HG03457 (cell line): ENCODE data around the gene CCS.
A peak's percentile ranks its signal among the peaks of the same experiment; 100 is the strongest.
"Not testable (repeated sequence)": the region's sequence is repeated elsewhere in the genome, so short reads cannot be mapped to it uniquely, and the experiment has no call there.

Experiments
- ATAC-seq: cut with Tn5 transposase; IDR thresholded peaks from one replicate; pipeline ENCODE4 v1.9.1; 2021; ENCODE audit warnings: moderate number of reproducible peaks; ENCODE audit not compliant: unreplicated experiment

The CCS gene

DNA sequence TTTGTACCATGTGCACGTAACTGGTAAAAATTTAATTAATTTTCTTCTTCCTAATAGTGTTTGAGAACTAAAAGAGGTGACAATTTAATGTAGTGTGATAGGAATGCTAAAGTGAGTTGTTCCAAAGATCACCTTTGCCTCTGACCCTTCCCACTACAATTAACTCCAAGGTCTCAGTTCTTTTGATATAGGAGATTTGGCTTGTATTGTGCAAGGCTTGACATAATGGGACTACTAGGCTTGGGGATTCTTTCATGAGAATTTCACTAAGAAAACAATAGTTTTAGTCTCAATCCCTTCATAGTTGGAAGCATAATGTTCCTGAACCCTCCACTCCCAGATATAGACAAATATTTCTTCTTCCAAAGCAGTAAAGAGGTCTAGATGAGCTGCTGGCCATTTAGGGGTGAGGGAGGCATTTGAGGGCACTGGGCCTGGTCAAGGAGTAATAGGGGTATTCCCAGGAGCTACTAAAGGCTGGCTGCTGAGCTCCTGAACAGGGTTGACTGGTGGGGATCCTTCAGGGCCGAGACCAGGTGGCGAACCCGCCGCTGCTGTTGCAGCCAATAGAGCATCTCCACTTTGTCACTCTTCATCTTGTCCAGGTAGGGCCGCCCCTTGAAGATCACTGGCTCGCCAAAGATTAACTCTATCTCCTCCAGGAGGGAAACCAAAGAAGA is 2.8 kb upstream of the CCS start:
- no peak for ATAC-seq

DNA sequence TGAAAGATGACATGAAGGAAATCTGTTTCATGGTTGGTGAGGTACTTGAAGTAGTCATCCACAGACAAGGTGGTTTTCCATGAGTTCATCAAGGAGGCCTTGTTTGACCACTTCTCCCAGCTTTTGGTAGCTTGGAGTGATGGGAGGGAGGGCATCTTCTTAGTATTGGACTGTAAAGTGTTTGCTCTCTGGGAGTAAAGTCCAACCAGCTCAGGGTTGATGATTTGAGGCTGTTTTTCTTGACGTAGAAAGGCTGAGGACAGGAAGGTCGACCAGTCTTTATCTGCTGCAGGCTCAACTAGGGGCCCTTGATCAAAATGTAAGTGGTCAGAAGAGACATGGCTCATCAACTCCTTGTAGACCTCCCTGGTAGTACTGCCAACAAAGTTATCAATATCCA is 1.8 kb upstream of the CCS start:
- ATAC-seq, result no peak

DNA sequence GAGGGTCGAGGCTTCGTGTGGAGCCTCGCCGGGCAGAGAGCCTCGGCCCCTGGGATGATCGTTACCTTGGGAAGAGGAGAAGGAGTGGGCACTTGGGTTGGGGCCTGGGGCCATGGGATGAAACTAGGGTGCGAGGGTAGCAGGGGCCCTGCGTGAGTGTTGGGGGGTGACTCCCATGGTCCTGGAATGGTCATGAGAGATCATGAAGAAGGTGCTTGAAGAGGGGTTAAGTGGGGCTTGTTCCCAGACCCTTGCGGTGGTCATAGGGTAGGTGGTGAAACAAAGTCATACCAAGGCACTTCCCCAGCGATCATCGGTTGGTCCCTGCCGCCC is 284 bp downstream of the CCS start:
- ATAC-seq, result no peak

DNA sequence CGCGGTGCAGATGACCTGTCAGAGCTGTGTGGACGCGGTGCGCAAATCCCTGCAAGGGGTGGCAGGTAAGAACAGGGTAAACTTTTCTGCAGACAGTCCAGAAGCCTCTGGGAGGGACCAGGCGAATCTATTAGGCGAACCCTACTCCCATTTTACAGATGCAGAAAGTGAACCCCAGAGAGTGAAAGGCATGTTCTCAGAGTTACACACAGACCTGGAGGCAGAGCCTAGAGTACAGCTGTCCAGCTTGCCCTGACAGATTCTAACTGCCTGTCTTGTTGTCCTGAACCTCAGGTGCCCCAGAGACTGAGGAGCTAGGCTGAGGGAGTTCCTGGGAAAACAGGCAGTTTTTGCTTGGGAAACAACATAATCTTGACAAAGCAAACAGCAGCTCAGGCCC is 665 bp downstream of the CCS start:
- no peak for ATAC-seq

DNA sequence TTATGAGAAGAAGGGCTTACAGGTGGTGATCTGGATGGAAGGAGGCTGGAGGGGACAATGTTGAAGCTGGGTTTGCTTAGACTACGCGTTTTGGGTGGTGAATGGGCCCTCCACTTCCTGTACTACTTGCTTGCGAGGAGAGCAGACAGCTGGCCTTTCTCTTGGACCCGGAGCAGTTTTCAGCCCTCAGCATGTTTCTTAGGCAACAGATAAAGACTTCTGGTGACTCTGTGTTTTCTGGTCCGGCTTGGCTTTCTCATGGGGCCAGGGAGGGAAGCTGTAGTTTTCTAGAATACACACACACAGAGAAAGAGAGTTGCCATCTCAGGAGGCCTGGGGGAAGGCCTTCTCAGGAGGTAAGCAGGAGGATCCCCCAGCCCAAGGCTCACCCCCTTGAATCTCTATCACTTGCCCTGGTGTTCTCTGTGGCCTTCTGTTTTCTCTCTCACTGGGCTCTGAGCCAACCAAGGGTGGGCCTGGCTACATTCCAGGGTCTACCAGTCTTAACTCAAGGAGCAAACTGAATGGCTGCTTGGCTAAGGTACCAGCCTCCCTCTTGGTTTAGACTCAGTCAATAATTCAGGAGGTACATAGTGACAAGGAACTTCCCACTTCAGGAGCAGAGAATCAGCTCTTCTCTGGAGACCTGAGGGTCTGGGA is 2.4 kb downstream of the CCS start:
- no peak for ATAC-seq

DNA sequence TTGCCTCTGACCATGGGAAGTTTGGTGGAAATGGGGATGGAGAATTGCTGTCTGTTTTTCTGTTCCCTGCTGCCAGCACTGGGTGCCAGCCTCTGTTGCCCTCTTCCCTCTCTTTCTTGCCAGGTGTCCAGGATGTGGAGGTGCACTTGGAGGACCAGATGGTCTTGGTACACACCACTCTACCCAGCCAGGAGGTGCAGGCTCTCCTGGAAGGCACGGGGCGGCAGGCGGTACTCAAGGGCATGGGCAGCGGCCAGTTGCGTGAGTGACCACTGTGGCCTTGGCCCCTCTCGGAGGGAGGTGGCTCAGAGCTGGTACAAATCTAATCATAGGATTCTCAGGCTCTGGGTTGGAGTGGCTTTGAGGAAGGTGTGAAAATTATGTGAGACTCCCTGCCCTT is 6.0 kb downstream of the CCS start:
- no peak for ATAC-seq

DNA sequence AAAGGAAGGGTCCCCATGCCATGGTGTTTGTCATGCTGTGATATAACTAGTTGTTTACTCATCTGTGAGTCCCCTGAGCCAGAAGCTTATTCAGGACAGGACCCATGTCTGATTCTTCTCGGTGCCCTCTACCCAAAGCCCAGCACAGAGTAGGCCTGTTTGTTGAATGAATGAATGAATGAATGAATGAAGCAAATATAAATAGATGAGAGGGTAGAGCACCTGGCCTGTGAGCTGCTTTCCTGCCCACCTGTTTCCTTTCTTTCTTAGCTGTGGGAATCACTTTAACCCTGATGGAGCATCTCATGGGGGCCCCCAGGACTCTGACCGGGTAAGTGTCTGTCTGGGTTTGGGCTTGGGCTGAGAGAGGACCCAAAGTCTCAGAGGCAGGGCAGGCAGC is 7.2 kb downstream of the CCS start:
- no peak for ATAC-seq

DNA sequence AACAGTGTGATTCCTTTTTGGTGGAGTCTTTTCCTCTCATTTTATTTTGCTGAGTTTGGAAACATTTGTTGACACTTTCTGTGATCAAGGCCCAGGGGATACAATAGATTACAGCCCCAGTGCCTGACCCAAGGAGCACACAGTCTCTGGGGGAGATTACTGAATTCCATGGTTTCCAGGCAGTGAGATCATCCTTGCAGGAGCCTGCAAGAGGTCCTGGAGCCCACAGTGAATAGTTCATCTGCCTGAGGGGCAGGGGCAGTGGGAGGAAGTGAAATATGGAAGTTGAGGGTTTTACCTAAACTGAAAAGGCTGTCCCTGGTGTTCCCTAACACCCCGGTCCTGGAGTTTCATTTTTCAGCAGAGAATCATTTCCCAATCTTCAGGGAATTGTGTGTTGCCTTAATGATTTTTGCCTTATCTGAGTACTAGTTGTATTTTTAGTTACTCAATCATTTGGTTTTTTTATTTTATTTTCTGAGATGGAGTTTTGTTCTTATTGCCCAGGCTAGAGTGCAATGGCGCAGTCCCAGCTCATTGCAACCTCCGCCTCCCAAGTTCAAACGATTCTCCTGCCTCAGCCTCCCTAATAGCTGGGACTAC is 7.7 kb downstream of the CCS start:
- no peak for ATAC-seq

DNA sequence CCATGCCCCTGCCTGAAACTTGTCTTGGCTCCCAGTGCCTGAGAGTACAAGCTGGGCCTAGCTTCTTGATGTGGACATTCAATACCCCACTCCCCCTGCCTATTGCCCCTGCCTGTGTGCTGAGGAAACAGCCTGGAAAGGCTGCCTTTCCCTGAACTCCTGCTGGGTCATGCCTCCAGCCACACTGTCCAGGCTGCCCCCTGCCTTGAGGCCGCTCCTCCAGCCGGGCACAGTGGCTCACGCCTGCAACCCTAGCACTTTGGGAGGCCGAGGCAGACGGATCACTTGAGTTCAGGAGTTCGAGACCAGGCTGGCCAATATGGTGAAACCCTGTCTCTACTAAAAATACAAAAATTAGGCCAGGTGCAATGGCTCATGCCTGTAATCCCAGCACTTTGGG is 10.1 kb downstream of the CCS start:
- no peak for ATAC-seq

DNA sequence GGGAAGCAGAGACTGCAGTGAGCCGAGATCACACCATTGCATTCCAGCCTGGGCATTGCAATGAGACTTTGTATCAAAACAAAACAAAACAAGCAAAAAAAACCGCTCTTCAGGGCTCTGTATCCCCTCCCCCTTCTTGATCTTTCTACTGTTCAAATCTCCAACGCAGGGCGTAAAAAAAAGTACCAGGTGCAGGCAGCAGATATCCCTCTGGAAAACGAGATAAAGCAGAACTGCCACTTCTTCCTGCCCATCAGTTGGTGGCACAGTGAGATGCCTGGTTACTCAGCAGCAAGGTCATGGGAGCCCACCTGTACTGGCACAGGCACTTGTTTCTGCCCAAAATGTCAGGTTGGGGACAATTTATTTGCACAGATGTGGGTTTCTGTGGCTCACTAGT is 11.2 kb downstream of the CCS start:
- ATAC-seq, result no peak

DNA sequence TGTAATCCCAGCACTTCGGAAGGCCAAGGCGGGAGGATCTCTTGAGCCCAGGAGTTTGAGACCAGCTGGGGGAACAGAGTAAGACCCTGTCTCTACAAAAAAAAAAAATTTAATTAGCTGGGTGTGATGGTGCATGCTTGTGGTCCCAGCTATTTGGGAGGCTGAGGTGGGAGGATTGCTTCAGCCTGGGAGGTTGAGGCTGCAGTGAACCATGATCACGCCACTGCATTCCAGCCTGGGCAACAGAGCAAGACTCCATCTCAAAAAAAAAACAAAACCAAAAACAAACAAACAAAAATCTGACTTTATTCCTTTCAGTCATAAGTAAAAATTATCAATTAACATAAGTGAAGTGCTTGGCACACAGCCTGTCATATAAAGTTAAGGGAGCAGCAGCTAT is 13.6 kb downstream of the CCS start:
- ATAC-seq, result not testable (repeated sequence)

DNA sequence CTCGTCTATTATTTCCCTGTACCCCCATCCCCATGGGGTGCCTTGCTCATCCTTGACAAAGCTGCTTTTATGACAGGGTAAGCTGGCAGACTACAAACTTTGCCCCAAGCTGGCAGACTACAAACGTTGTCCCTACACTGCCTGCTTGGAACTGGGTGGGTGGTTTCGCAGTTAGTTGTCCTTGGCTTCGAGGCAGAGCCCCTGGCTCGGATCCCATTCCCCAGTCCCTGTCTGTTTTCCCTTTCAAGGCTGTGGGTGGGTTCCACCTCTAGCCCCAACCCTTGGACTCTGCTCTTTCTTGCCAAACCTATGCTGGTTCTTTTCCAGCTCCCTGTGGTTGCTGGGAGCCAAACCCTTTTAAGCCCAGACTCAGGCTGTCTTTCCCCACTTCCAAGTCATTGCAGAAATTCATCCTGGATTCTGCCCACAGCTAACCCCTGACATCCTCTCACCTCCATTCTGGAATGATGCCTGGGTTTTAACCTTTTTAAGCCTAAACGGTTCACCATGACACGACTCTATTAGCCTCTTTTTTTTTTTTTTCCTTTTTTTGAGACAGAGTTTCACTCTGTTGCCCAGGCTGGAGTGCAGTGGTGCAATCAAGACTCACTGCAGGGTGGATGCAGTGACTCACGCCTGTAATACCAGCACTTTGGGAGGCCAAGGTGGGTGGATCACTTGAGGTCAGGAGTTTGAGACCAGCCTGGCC is 14.3 kb downstream of the CCS start:
- ATAC-seq, result no peak

DNA sequence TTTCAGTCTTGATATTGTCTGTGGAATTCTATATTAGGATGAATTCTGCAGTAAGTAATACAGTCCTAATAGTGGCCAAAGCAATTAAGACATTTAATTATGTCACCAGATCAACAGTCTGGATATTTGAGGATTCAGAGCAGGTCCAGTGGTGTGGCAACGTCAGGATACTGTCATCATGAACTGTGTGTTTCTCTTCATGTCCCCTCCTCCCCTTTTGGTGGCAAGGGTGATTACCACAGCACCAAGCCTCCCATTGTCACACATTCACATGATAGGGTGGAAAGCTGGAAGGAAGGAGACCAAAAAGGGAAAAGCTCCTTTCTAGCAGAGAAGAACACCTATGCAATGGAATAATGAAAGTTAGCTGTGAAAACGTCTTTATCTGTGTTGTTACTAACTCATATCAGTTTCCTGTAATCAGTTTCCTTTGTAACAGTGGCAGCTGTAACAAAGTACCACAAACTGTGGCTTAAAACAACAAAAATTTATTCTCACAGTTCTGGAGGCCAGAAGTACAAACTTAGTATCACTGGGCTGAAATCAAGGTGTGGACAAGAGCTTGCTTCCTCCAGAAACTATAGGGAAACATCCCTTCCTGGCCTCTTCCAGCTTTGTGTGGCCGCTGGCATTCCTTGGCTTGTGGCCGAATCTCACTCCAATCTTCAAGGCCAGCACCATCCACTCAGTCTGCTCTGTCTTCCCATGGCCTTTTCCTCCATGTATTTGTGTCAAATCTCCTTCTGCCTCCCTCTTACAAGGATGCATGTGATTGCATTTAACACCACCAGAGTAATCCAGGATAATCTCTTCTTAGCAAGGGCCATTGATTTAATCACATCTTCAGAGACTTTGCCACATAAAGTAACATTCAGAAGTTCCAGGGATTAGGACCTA is 17.0 kb downstream of the CCS start:
- ATAC-seq, result no peak

DNA sequence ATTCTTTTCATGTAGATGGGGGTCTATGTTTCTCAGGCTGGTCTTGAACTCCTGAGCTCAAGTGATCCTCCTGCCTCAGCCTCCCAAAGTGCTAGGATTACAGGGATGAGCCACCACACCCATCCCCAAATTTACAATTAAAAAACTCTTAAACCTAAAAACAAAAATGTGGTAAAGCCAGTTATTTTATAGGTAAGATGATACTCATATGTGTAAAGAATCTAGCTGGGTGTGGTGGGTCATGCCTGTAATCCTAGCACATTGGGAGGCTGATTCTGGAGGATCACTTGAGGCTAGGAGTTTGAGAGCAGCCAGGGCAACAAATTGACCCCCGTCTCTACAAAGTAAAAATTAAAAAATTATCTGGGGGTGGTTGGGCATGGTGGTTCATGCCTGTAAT is 19.5 kb downstream of the CCS start:
- no peak for ATAC-seq

DNA sequence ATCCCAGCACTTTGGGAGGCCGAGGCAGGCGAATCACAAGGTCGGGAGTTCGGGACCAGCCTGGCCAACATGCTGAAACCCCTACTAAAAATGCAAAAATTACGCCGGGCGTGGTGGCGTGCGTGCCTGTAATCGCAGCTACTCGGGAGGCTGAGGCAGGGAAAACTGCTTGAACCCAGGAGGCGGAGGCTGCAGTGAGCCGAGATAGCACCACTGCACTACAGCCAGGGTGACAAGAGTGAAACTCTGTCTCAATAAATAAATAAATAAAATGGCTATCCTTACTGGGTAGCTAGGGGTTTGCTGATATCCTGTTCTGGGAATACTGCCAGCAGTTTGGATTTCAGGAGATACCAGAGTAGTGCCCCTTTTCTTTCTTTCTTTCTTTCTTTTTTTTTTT is 21.1 kb downstream of the CCS start:
- ATAC-seq, result no peak

DNA sequence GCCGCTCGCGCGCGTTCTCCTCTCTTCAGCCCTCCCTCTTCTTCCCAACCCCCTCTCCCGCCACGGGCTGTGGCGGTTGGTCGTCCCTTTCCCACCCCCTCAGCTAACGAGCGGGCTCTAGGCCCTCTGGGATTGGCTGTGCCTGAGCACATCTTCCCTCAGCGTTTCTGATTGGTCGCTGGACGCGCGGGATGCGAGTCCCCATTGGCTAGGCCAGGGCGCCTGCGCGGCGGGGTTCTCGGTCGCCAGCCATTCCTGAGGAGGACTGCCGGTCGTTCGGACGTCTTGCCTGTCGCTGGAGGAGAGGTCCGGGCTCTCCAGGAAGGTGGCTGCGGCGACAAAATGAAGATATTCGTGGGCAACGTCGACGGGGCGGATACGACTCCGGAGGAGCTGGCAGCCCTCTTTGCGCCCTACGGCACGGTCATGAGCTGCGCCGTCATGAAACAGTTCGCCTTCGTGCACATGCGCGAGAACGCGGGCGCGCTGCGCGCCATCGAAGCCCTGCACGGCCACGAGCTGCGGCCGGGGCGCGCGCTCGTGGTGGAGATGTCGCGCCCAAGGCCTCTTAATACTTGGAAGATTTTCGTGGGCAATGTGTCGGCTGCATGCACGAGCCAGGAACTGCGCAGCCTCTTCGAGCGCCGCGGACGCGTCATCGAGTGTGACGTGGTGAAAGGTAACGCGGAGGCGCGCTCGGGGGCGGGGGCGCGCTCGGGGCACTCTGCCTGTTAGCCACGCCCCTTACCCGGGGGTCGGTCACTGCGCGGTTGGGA is 23.6 kb downstream of the CCS start, which contains the start of gene RBM14:
Gene RBM14 (plus strand): TSS at position 252 of the 776 bp plus-strand sequence. CDS start 91 bp downstream, at position 343.
- ATAC-seq, result peak; percentile 78

DNA sequence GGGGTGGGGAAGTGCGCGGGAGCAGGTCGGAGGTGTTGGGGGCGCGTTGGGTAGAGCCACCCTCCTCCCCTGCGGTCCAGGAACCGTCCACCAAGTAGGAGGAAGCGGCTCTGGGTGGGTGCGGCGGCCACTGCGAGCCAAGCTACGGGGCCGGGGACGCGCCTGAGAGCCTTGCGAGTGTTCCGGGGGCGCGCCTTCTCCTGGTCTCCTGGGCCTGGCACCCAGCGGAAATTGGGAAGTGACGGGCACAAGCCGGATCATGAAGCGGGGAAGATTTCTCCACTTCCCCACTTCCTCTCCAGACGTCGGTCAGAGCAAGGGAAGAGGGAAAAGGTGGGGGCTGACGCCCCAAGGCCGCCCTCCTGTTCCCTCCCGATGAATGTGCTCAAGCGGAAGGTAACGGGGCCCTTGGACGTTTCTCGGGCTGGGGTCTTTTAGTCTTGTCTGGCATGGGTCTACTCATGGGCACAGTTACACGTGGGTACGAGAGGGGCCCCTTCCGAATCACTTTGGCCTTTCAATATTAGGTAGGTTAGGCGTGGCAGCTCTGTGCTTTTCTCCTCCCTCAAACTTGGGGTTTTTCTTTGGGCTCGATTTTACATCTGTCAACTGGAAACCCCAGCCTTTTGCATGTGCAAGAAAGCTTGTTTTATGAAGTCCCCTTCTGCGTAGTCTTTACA is 24.3 kb downstream of the CCS start:
- no peak for ATAC-seq

DNA sequence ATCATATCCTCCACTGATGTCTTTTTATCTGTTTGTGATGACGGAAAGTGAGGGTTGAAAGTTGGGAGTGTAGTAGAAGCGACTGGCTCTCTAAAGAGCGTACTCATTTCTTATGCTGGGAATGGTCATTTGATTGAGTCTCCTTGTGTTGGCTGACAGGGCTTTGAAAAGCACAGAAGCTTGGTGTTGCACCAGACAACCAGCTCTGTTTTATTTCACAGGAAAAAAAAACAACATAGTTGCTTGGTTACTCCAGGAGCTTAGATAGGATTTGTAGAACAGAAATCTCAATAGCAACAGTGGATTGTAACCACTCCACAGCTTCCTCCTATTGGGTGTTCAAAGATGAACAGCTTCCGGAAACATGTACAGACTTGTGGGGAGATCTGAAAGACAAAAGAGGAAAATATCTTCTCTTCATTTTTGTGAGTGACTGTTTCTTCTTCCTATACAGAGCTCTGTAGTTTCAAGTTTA is 26.1 kb downstream of the CCS start:
- ATAC-seq, result no peak

DNA sequence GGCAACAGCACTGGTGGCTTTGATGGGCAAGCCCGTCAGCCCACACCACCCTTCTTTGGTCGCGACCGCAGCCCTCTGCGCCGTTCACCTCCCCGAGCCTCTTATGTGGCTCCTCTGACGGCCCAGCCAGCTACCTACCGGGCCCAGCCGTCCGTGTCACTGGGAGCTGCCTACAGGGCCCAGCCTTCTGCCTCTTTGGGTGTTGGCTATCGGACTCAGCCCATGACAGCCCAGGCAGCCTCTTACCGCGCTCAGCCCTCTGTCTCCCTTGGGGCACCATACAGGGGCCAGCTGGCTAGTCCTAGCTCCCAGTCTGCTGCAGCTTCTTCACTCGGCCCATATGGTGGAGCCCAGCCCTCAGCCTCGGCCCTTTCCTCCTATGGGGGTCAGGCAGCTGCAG is 31.5 kb downstream of the CCS start:
- ATAC-seq, result no peak
